ENCODE data around the gene HELB.

HELB gene

GRCh38 chr12:66279123-66279712 lies 23.1 kb upstream of the HELB start:
- peak; percentile 86 for TF ChIP-seq CTCF (IDR thresholded peaks at IDR 0.05; ENCODE audit: control insufficient read depth, insufficient read depth, low read depth, low read length, missing control alignments)
- DNase-seq (ENCODE audit: low read depth): no peak
- H3K4me3 ChIP-seq (ENCODE audit: control insufficient read depth, low read depth, low read length): no peak overlapping the region

- no peak for DNase-seq (ENCODE audit: low read depth)
- no peak for TF ChIP-seq CTCF (IDR thresholded peaks at IDR 0.05; ENCODE audit: control insufficient read depth, insufficient read depth, low read depth, low read length, missing control alignments)
- H3K4me3 ChIP-seq (ENCODE audit: control insufficient read depth, low read depth, low read length): no peak overlapping the region
Measured at GRCh38 chr12:66280561-66280960, 21.7 kb upstream of the HELB start.

GRCh38 chr12:66282244-66282643 lies 20.0 kb upstream of the HELB start:
- TF ChIP-seq CTCF (IDR thresholded peaks at IDR 0.05; ENCODE audit: control insufficient read depth, insufficient read depth, low read depth, low read length, missing control alignments): no peak
- H3K4me3 ChIP-seq (ENCODE audit: control insufficient read depth, low read depth, low read length): no peak overlapping the region
- no peak for DNase-seq (ENCODE audit: low read depth)

GRCh38 chr12:66287275-66287674 lies 15.0 kb upstream of the HELB start:
- DNase-seq (ENCODE audit: low read depth): no peak
- no peak for TF ChIP-seq CTCF (IDR thresholded peaks at IDR 0.05; ENCODE audit: control insufficient read depth, insufficient read depth, low read depth, low read length, missing control alignments)
- H3K4me3 ChIP-seq (ENCODE audit: control insufficient read depth, low read depth, low read length): no peak overlapping the region

GRCh38 chr12:66288121-66288520 lies 14.2 kb upstream of the HELB start:
- TF ChIP-seq CTCF (IDR thresholded peaks at IDR 0.05; ENCODE audit: control insufficient read depth, insufficient read depth, low read depth, low read length, missing control alignments): no peak
- H3K4me3 ChIP-seq (ENCODE audit: control insufficient read depth, low read depth, low read length): no peak overlapping the region
- DNase-seq (ENCODE audit: low read depth): no peak

GRCh38 chr12:66289485-66289884 lies 12.8 kb upstream of the HELB start:
- no peak for TF ChIP-seq CTCF (IDR thresholded peaks at IDR 0.05; ENCODE audit: control insufficient read depth, insufficient read depth, low read depth, low read length, missing control alignments)
- DNase-seq (ENCODE audit: low read depth): no peak
- no peak overlapping the region for H3K4me3 ChIP-seq (ENCODE audit: control insufficient read depth, low read depth, low read length)

All from AG09309 (cell line).